ENCODE data around the gene SH3RF1. TPM values are rescaled to one million over a fixed set of nuclear protein-coding genes. Genes with fewer than 3 reads are reported as not detected.

SH3RF1 gene
- total RNA-seq, 2 donors from 2014 or later = 17.1 to 17.4 TPM

GRCh38 chr4:169132561-169133305 is 138.0 kb downstream of the SH3RF1 start:
- H3K27me3 ChIP-seq = no peaks in the 10 kb centered on the region
- no peak for ATAC-seq
- H3K4me1 ChIP-seq = peaks cover 31% of the 10 kb centered on the region
- peaks cover 0 to 8% of the 10 kb centered on the region in 2 donors for H3K36me3 ChIP-seq (replicated peaks in 1 of 2; ENCODE audit: insufficient read depth in 1 of 2, low read depth in 2 of 2)
- 96 to 100% methylated on average over 3 of the region's 3 CpGs for WGBS, 2 donors
- H3K9me3 ChIP-seq = no peaks in the 10 kb centered on the region
- H3K27ac ChIP-seq = no peak overlapping the region
- intact Hi-C loops (cut with DNase I) = no loop called here
- no peak overlapping the region for H3K4me3 ChIP-seq
- no peak for DNase-seq
- no peak for TF ChIP-seq CTCF (IDR thresholded peaks at IDR 0.05)
- TF ChIP-seq POLR2A (IDR thresholded peaks at IDR 0.05) = no peak

DNA sequence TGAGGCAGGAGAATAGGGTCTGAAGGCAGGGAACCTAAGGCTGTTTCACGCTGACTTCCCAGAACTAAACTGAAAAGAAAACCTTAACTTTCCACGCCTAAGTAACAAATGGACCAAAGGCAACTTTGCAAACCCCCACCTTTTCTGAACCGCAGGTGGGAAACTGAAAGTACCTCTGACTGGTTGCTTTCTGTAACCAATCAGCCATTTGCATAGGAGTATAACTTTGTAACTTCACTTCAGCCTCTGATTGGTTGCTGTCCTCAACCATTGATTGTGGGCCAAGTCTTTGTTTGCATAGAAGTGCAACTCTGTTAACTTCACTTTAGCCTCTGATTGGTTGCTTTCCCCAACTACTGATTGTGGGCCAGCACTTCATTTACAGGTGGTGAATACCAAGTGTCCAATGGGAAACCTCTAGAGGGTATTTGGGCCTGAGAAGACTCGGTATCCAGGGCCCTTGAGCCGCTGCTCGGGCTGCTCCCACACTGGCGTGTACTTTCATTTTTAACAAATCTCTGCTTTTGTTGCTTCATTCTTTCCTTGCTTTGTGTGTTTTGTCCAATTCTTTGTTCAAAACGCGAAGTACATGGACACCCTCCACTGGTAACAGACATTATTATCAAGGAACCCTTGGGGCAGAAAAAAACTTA is 139.1 kb downstream of the SH3RF1 start:
- Histone ChIP-seq H3K4me3 (no peak overlapping the region), H3K27me3 (no peaks in the 10 kb centered on the region), H3K4me1 (peaks cover 26% of the 10 kb centered on the region), H3K9me3 (no peaks in the 10 kb centered on the region), H3K36me3 (replicated peaks in 1 of 2; ENCODE audit: insufficient read depth in 1 of 2, low read depth in 2 of 2) (peaks cover 0 to 8% of the 10 kb centered on the region in 2 donors), H3K27ac (no peak overlapping the region)
- intact Hi-C loops (cut with DNase I) = no loop called here
- no peak for TF ChIP-seq CTCF (IDR thresholded peaks at IDR 0.05)
- TF ChIP-seq POLR2A (IDR thresholded peaks at IDR 0.05) = no peak
- ATAC-seq = no peak
- WGBS, 2 donors = 90 to 97% methylated on average over 9 of the region's 9 CpGs
- no peak for DNase-seq

- Histone ChIP-seq H3K36me3 (replicated peaks in 1 of 2; ENCODE audit: insufficient read depth in 1 of 2, low read depth in 2 of 2) (peaks cover 0 to 8% of the 10 kb centered on the region in 2 donors), H3K4me3 (no peak overlapping the region), H3K27me3 (no peaks in the 10 kb centered on the region), H3K27ac (no peak overlapping the region), H3K4me1 (peaks cover 6% of the 10 kb centered on the region), H3K9me3 (no peaks in the 10 kb centered on the region)
- intact Hi-C loops (cut with DNase I) = no loop called here
- no peak for ATAC-seq
- TF ChIP-seq CTCF (IDR thresholded peaks at IDR 0.05) = no peak
- TF ChIP-seq POLR2A (IDR thresholded peaks at IDR 0.05) = no peak
- WGBS, 2 donors = 79% methylated on average over 3 of the region's 3 CpGs
- DNase-seq = no peak
Observed at GRCh38 chr4:169128902-169129301, 141.9 kb downstream of the SH3RF1 start.

DNA sequence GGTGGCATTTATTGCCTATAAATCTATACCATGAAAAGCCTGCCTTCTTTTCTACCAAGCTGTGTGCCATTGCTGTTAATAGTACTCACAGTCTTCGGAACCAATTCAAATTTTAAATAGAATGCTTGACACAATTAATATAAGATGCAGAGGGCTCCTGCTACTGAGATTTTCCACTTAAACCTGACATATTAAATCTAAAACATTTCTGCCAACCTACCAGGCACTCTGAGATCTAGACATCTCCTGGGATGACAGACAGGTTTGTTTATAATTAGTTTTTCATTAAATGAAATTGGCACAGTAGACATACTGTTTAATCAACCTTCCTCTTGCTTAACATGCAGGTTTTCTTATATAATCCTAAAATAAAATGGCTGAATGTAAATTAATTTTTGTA is 143.4 kb downstream of the SH3RF1 start:
- intact Hi-C loops (cut with DNase I) = no loop called here

More for the DNA sequence above, 143.4 kb downstream of the SH3RF1 start:
- no peak for TF ChIP-seq CTCF (IDR thresholded peaks at IDR 0.05)
- TF ChIP-seq POLR2A (IDR thresholded peaks at IDR 0.05) = no peak
- ATAC-seq = no peak
- Histone ChIP-seq H3K27me3 (no peaks in the 10 kb centered on the region), H3K4me3 (no peak overlapping the region), H3K4me1 (no peaks in the 10 kb centered on the region), H3K27ac (no peak overlapping the region), H3K36me3 (replicated peaks in 1 of 2; ENCODE audit: insufficient read depth in 1 of 2, low read depth in 2 of 2) (peaks cover 0 to 8% of the 10 kb centered on the region in 2 donors), H3K9me3 (no peaks in the 10 kb centered on the region)
- WGBS, 2 donors = 97 to 100% methylated on average over 1 of the region's 1 CpG
- DNase-seq = no peak

Measured in body of pancreas (tissue), 4 donors.